ENCODE data around the gene PTPRN. TPM values are rescaled to one million over a fixed set of nuclear protein-coding genes. Genes with fewer than 3 reads are reported as not detected.
A peak's percentile ranks its signal among the peaks of the same experiment; 100 is the strongest.
"Not testable (repeated sequence)": the region's sequence is repeated elsewhere in the genome, so short reads cannot be mapped to it uniquely, and the experiment has no call there.

The PTPRN gene
- total RNA-seq: 0.35 and 0.52 TPM in 2 replicates

GRCh38 chr2:219309278-219309677 lies at the start of gene PTPRN:
Gene PTPRN (minus strand): TSS chr2:219309401. CDS start chr2:219309332, 69 bp downstream.
- no peak for DNase-seq (ENCODE audit: low read depth)

- DNase-seq (ENCODE audit: low read depth): no peak
These were observed 49.2 kb upstream of the PTPRN start for GRCh38 chr2:219358170-219359075.

GRCh38 chr2:219356834-219357233 lies 47.6 kb upstream of the PTPRN start:
- no peak for DNase-seq (ENCODE audit: low read depth)

- DNase-seq (ENCODE audit: low read depth): no peak
These were observed 45.4 kb upstream of the PTPRN start for GRCh38 chr2:219354582-219354981.

GRCh38 chr2:219353129-219353528 lies 43.9 kb upstream of the PTPRN start:
- no peak for DNase-seq (ENCODE audit: low read depth)

- peak; percentile 40 for DNase-seq (ENCODE audit: low read depth)
These were observed 43.3 kb upstream of the PTPRN start for GRCh38 chr2:219352448-219353023.

GRCh38 chr2:219350710-219351221 lies 41.6 kb upstream of the PTPRN start:
- DNase-seq (ENCODE audit: low read depth): no peak

- no peak for DNase-seq (ENCODE audit: low read depth)
These were observed 41.0 kb upstream of the PTPRN start for GRCh38 chr2:219350215-219350614.

- DNase-seq (ENCODE audit: low read depth): peak; percentile 62
These were observed 35.7 kb upstream of the PTPRN start for GRCh38 chr2:219344751-219345430.

- peak; percentile 17 for DNase-seq (ENCODE audit: low read depth)
These were observed 26.2 kb upstream of the PTPRN start for GRCh38 chr2:219335373-219335786.

GRCh38 chr2:219334076-219334475 lies 24.9 kb upstream of the PTPRN start:
- no peak for DNase-seq (ENCODE audit: low read depth)

- no peak for DNase-seq (ENCODE audit: low read depth)
These were observed 23.3 kb upstream of the PTPRN start, which contains the start of gene RESP18 for GRCh38 chr2:219332542-219332941. Gene RESP18 (minus strand): TSS chr2:219332744.

GRCh38 chr2:219331560-219332213 lies 22.5 kb upstream of the PTPRN start:
- DNase-seq (ENCODE audit: low read depth): no peak

GRCh38 chr2:219327719-219328118 lies 18.5 kb upstream of the PTPRN start:
- no peak for DNase-seq (ENCODE audit: low read depth)

GRCh38 chr2:219325657-219326315 lies 16.6 kb upstream of the PTPRN start:
- DNase-seq (ENCODE audit: low read depth): no peak

- DNase-seq (ENCODE audit: low read depth): no peak
These were observed 15.9 kb upstream of the PTPRN start for GRCh38 chr2:219325136-219325535.

- DNase-seq (ENCODE audit: low read depth): no peak
These were observed 14.2 kb upstream of the PTPRN start for GRCh38 chr2:219323434-219323833.

GRCh38 chr2:219314804-219315468 lies 5.7 kb upstream of the PTPRN start:
- DNase-seq (ENCODE audit: low read depth): peak; percentile 17

GRCh38 chr2:219312683-219313263 lies 3.6 kb upstream of the PTPRN start:
- DNase-seq (ENCODE audit: low read depth): not testable (repeated sequence)
